Fibroblast of villous mesenchyme (primary cell): ENCODE measurements around the gene CALML3. TPM values are rescaled to one million over a fixed set of nuclear protein-coding genes. Genes with fewer than 3 reads are reported as not detected.

ENCODE experiments used
- DNase-seq: peaks from one replicate; pipeline ENCODE4 v3.0.0-alpha.2; 2010; ENCODE audit warnings: low read depth
- H3K4me3 ChIP-seq: 2 replicates; pipeline ENCODE4 v1.5.1; 2011; ENCODE audit warnings: low read depth, mild to moderate bottlenecking, low read length
- CTCF ChIP-seq: IDR thresholded peaks from 2 replicates; pipeline ENCODE4 v1.5.1; 2012; ENCODE audit warnings: low read depth, mild to moderate bottlenecking, low read length; ENCODE audit not compliant: insufficient read depth
- total RNA-seq: library from RNA; depleted of rRNA; stranded (reverse); fragments of >200 nt; gene quantifications from 2 replicates; pipeline ENCODE4 v1.2.3, GENCODE V29; 2012

The CALML3 gene
- total RNA-seq, 1 donor, result not detected

- no peak overlapping the region for H3K4me3 ChIP-seq
- no peak for TF ChIP-seq CTCF
- no peak for DNase-seq
Observed at GRCh38 chr10:5497948-5498730, 26.6 kb upstream of the CALML3 start.

- no peak overlapping the region for H3K4me3 ChIP-seq
- no peak for DNase-seq
- TF ChIP-seq CTCF, result no peak
Observed at GRCh38 chr10:5498791-5499492, 25.8 kb upstream of the CALML3 start.

- H3K4me3 ChIP-seq, result no peak within 1 kb of the TSS
- TF ChIP-seq CTCF, result no peak
- no peak for DNase-seq
Observed at GRCh38 chr10:5499493-5500140, 25.1 kb upstream of the CALML3 start, which contains the start of gene CALML5. CALML5 (minus strand) TSS chr10:5499570; CDS start chr10:5499438, 132 bp downstream.

- no peak for TF ChIP-seq CTCF
- H3K4me3 ChIP-seq, result no peak overlapping the region
- DNase-seq, result no peak
Observed at GRCh38 chr10:5500162-5500670, 24.5 kb upstream of the CALML3 start.

GRCh38 chr10:5500910-5501309 is 23.9 kb upstream of the CALML3 start:
- no peak for TF ChIP-seq CTCF
- no peak for DNase-seq
- H3K4me3 ChIP-seq, result no peak overlapping the region

GRCh38 chr10:5502061-5502521 is 22.7 kb upstream of the CALML3 start:
- H3K4me3 ChIP-seq, result no peak overlapping the region
- TF ChIP-seq CTCF, result no peak
- peak; percentile 22 for DNase-seq
